ENCODE results near the gene PLTP.
"Not testable (repeated sequence)": the region's sequence is repeated elsewhere in the genome, so short reads cannot be mapped to it uniquely, and the experiment has no call there.

PLTP gene

GRCh38 chr20:45911486-45912343 lies at the start of gene PLTP:
Gene PLTP (minus strand): TSS chr20:45912155. CDS start chr20:45911452, 703 bp downstream.
- no peak for DNase-seq

- DNase-seq = no peak
Measured at GRCh38 chr20:45959956-45960630, 48.1 kb upstream of the PLTP start.

- no peak for DNase-seq
Measured at GRCh38 chr20:45959126-45959525, 47.2 kb upstream of the PLTP start.

GRCh38 chr20:45958593-45958992 lies 46.6 kb upstream of the PLTP start:
- no peak for DNase-seq

- DNase-seq = no peak
Measured at GRCh38 chr20:45957021-45957941, 45.3 kb upstream of the PLTP start.

- DNase-seq = not testable (repeated sequence)
Measured at GRCh38 chr20:45956326-45956725, 44.4 kb upstream of the PLTP start.

GRCh38 chr20:45953672-45954071 lies 41.7 kb upstream of the PLTP start:
- DNase-seq = no peak

GRCh38 chr20:45952861-45953260 lies 40.9 kb upstream of the PLTP start:
- no peak for DNase-seq

- DNase-seq = no peak
Measured at GRCh38 chr20:45951925-45952834, 40.2 kb upstream of the PLTP start.

GRCh38 chr20:45950330-45950646 lies 38.3 kb upstream of the PLTP start:
- DNase-seq = no peak

GRCh38 chr20:45949542-45950329 lies 37.8 kb upstream of the PLTP start:
- no peak for DNase-seq

- no peak for DNase-seq
Measured at GRCh38 chr20:45948742-45949541, 37.0 kb upstream of the PLTP start.

GRCh38 chr20:45948261-45948733 lies 36.3 kb upstream of the PLTP start:
- no peak for DNase-seq

- DNase-seq = no peak
Measured at GRCh38 chr20:45947110-45947866, 35.3 kb upstream of the PLTP start.

- peak; percentile 90 for DNase-seq
Measured at GRCh38 chr20:45946149-45946970, 34.4 kb upstream of the PLTP start.

GRCh38 chr20:45945678-45946148 lies 33.8 kb upstream of the PLTP start:
- DNase-seq = peak; percentile 73

- DNase-seq = no peak
Measured at GRCh38 chr20:45944965-45945677, 33.2 kb upstream of the PLTP start.

All from NK-92 treated with Interleukin-12 subunit alpha and Interleukin-12 subunit beta, amount 100 ng/mL, for 24 hours (cell line).